Activated CD8-positive, alpha-beta T cell treated with anti-CD3 and anti-CD28 coated beads for 36 hours (primary cell): ENCODE measurements around the gene CEBPA. TPM values are rescaled to one million over a fixed set of nuclear protein-coding genes. Genes with fewer than 3 reads are reported as not detected.

Experiments
- ATAC-seq: fragments of 200-7000 bp; cut with Tn5 transposase; one replicate; pipeline ENCODE4 v1.10.0; 2021; ENCODE audit warnings: mild to moderate bottlenecking, moderate library complexity
- CTCF ChIA-PET: fragments of 350-600 bp; sonication (Branson Sonifier 250); formaldehyde crosslinking; loops from one replicate; lab custom pipeline; 2021; ENCODE audit warnings: antibody characterized with exemption; lab: Charles Lee
- POLR2A ChIA-PET: fragments of 350-600 bp; sonication (Branson Sonifier 250); formaldehyde crosslinking; loops from one replicate; lab custom pipeline; 2021; ENCODE audit warnings: antibody characterized with exemption; lab: Charles Lee
- DNase-seq: peaks from one replicate; pipeline ENCODE4 v3.0.0-alpha.2; 2020
- H3K27ac Mint-ChIP-seq: one replicate; pipeline ENCODE4 v1.8.0; 2021; ENCODE audit warnings: mild to moderate bottlenecking, mixed read lengths
- H3K27me3 Mint-ChIP-seq: one replicate; pipeline ENCODE4 v1.8.0; 2021; ENCODE audit warnings: mixed read lengths
- H3K36me3 Mint-ChIP-seq: one replicate; pipeline ENCODE4 v1.8.0; 2021; ENCODE audit warnings: low read depth, mixed read lengths
- H3K4me1 Mint-ChIP-seq: one replicate; pipeline ENCODE4 v1.8.0; 2021; ENCODE audit warnings: low read depth, mixed read lengths
- H3K4me3 Mint-ChIP-seq: one replicate; pipeline ENCODE4 v1.8.0; 2021; ENCODE audit warnings: mild to moderate bottlenecking, moderate library complexity, mixed read lengths
- H3K9me3 Mint-ChIP-seq: one replicate; pipeline ENCODE4 v1.8.0; 2021; ENCODE audit warnings: mixed read lengths
- intact Hi-C: fragments of 100-400 bp; cut with micrococcal nuclease; formaldehyde crosslinking; loops from one replicate; pipeline ENCODE4 v1.10.0; 2022
- total RNA-seq, 2 experiments: library from RNA; stranded (reverse); gene quantifications; one replicate each; pipeline ENCODE4 v1.2.3, GENCODE V29; 2021
- TF ChIP-seq, protein P1 (sequence below): fragments of 200-600 bp; IDR thresholded peaks from one replicate; pipeline ENCODE4 v1.8.0; 2022; ENCODE audit warnings: antibody characterized with exemption, mild to moderate bottlenecking

CEBPA gene
- total RNA-seq, 2 experiments from 2014 or later = 0.34 to 0.45 TPM

GRCh38 chr19:33304760-33305647 is 2.7 kb upstream of the CEBPA start:
- H3K36me3 Mint-ChIP-seq = no peaks in the 10 kb centered on the region
- H3K9me3 Mint-ChIP-seq = no peaks in the 10 kb centered on the region
- H3K4me3 Mint-ChIP-seq = no peak overlapping the region
- intact Hi-C loops = no loop called here
- no peak overlapping the region for H3K27ac Mint-ChIP-seq
- POLR2A ChIA-PET = no interaction called here
- ATAC-seq = no peak
- TF ChIP-seq, protein P1, sequence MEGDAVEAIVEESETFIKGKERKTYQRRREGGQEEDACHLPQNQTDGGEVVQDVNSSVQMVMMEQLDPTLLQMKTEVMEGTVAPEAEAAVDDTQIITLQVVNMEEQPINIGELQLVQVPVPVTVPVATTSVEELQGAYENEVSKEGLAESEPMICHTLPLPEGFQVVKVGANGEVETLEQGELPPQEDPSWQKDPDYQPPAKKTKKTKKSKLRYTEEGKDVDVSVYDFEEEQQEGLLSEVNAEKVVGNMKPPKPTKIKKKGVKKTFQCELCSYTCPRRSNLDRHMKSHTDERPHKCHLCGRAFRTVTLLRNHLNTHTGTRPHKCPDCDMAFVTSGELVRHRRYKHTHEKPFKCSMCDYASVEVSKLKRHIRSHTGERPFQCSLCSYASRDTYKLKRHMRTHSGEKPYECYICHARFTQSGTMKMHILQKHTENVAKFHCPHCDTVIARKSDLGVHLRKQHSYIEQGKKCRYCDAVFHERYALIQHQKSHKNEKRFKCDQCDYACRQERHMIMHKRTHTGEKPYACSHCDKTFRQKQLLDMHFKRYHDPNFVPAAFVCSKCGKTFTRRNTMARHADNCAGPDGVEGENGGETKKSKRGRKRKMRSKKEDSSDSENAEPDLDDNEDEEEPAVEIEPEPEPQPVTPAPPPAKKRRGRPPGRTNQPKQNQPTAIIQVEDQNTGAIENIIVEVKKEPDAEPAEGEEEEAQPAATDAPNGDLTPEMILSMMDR = no peak
- no peak for DNase-seq
- H3K27me3 Mint-ChIP-seq = peaks cover 40% of the 10 kb centered on the region
- no peaks in the 10 kb centered on the region for H3K4me1 Mint-ChIP-seq
- CTCF ChIA-PET = no interaction called here

DNA sequence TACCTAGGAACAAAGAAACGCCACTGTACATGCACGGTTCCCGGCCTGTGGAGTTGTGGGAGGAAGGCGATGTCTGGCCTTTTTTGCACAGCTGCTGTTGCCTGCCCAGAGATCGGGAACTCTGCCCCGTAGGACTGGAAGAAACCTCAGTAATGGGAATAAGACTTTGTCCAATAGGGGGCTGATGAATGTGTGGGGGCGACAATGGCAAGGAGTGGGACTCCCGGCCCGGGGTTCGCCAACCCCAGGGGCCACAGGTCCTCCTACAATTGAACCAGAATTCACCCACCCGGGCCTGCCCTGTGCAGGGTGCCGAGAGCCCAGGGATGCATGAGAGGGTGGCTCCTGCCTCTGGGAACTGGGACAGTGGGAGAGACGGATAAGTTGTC is 2.0 kb upstream of the CEBPA start:
- CTCF ChIA-PET = interaction anchor here (1.1 kb wide), 1 partner anchor 68 kb away, joined by 3 read pairs; no protein-coding TSS in a partner anchor
- no peak overlapping the region for H3K27ac Mint-ChIP-seq
- POLR2A ChIA-PET = no interaction called here
- TF ChIP-seq, protein P1 = no peak
- H3K4me3 Mint-ChIP-seq = no peak overlapping the region
- DNase-seq (no peak), ATAC-seq (no peak)
- intact Hi-C loops = no loop called here
- H3K4me1 Mint-ChIP-seq = no peaks in the 10 kb centered on the region
- peaks cover 40% of the 10 kb centered on the region for H3K27me3 Mint-ChIP-seq
- no peaks in the 10 kb centered on the region for H3K9me3 Mint-ChIP-seq
- no peaks in the 10 kb centered on the region for H3K36me3 Mint-ChIP-seq

DNA sequence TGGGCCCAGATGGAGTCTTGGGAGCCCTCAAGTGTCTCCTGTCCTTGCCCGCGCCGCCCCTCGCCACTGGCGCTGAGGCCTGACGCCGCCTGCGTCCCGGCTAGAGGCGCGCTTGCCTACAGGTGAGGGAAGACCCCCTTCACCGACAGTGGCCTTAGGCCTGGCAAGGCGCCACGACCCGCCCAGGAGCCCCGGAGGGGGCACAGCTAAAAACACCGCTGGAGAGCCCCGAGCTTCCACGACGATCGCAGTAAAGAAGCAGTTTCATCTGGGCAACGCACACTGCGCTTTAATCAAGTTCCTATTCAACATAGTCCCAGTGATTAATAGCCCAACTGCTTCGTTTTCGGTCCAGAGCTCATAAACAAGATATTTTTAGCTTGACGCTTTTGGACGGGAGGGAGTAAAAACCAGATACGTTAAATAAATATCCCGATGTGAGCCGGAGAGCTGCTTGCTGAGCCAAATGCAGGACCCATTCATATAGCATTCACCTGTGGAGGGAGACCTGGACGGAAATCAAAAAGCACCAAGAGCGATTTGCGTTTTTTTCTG is 1.5 kb upstream of the CEBPA start:
- peaks cover 41% of the 10 kb centered on the region for H3K27me3 Mint-ChIP-seq
- ATAC-seq (no peak), DNase-seq (no peak)
- no peak overlapping the region for H3K4me3 Mint-ChIP-seq
- TF ChIP-seq, protein P1 = no peak
- H3K4me1 Mint-ChIP-seq = no peaks in the 10 kb centered on the region
- intact Hi-C loops = no loop called here
- no peaks in the 10 kb centered on the region for H3K36me3 Mint-ChIP-seq
- no peaks in the 10 kb centered on the region for H3K9me3 Mint-ChIP-seq
- no peak overlapping the region for H3K27ac Mint-ChIP-seq
- CTCF ChIA-PET = interaction anchor here (1.0 to 1.8 kb wide), 5 partner anchors 23 to 68 kb away, joined by 3 to 4 read pairs (median 3); no protein-coding TSS in a partner anchor
- POLR2A ChIA-PET = interaction anchor here (1.8 kb wide), 1 partner anchor 70 kb away, joined by 10 read pairs; the partner anchor contains the start of gene CEBPG

GRCh38 chr19:33302974-33303790 is 848 bp upstream of the CEBPA start:
- DNase-seq (peak; percentile 30), ATAC-seq (peak; percentile 42)
- TF ChIP-seq, protein P1 = no peak
- Mint-ChIP-seq H3K27me3 (peaks cover 37% of the 10 kb centered on the region), H3K27ac (no peak overlapping the region), H3K36me3 (no peaks in the 10 kb centered on the region), H3K9me3 (no peaks in the 10 kb centered on the region), H3K4me1 (no peaks in the 10 kb centered on the region), H3K4me3 (peak overlapping the region; percentile 71)
- ChIA-PET POLR2A (interaction anchor here (1.2 to 1.8 kb wide), 3 partner anchors 10 to 71 kb away, joined by 3 to 10 read pairs (median 3); partner anchors contain the start of gene CEBPG), CTCF (interaction anchor here (0.9 to 1.8 kb wide), 12 partner anchors 22 to 147 kb away, joined by 3 to 6 read pairs (median 3); no protein-coding TSS in a partner anchor)
- intact Hi-C loops = no loop called here
